ENCODE data around the gene COG5. TPM values are rescaled to one million over a fixed set of nuclear protein-coding genes. Genes with fewer than 3 reads are reported as not detected.

COG5 gene
- total RNA-seq, 1 donor from 2014 or later, result 40.8 TPM

- intact Hi-C loops (cut with micrococcal nuclease), result no loop called here
- Histone ChIP-seq H3K36me3 (peaks cover 23% of the 10 kb centered on the region), H3K9me3 (replicated peaks) (peaks cover 4% of the 10 kb centered on the region), H3K27ac (replicated peaks) (no peak overlapping the region), H3K27me3 (ENCODE audit: low read depth) (no peaks in the 10 kb centered on the region), H3K4me1 (peaks cover 11% of the 10 kb centered on the region), H3K4me3 (no peak overlapping the region)
- DNase-seq, result no peak
- no peak for TF ChIP-seq CTCF (IDR thresholded peaks at IDR 0.05; ENCODE audit: borderline replicate concordance)
Observed at GRCh38 chr7:107322015-107322414, 241.7 kb downstream of the COG5 start.

- Histone ChIP-seq H3K27ac (replicated peaks) (no peak overlapping the region), H3K4me1 (peaks cover 11% of the 10 kb centered on the region), H3K4me3 (no peak overlapping the region), H3K36me3 (peaks cover 19% of the 10 kb centered on the region), H3K27me3 (ENCODE audit: low read depth) (no peaks in the 10 kb centered on the region), H3K9me3 (replicated peaks) (peaks cover under 1% of the 10 kb centered on the region)
- intact Hi-C loops (cut with micrococcal nuclease), result no loop called here
- no peak for TF ChIP-seq CTCF (IDR thresholded peaks at IDR 0.05; ENCODE audit: borderline replicate concordance)
- no peak for DNase-seq
Observed at GRCh38 chr7:107321611-107322010, 242.1 kb downstream of the COG5 start.

- H3K4me1 ChIP-seq, result peaks cover 22% of the 10 kb centered on the region
- H3K27me3 ChIP-seq (ENCODE audit: low read depth), result no peaks in the 10 kb centered on the region
- no peak for DNase-seq
- TF ChIP-seq CTCF (IDR thresholded peaks at IDR 0.05; ENCODE audit: borderline replicate concordance), result no peak
- peaks cover 19% of the 10 kb centered on the region for H3K36me3 ChIP-seq
- H3K4me3 ChIP-seq, result no peak overlapping the region
- intact Hi-C loops (cut with micrococcal nuclease), result no loop called here
- H3K27ac ChIP-seq (replicated peaks), result no peak overlapping the region
- H3K9me3 ChIP-seq (replicated peaks), result no peaks in the 10 kb centered on the region
Observed at GRCh38 chr7:107319724-107320228, 243.9 kb downstream of the COG5 start.

- Histone ChIP-seq H3K4me3 (no peak overlapping the region), H3K27ac (replicated peaks) (no peak overlapping the region), H3K27me3 (ENCODE audit: low read depth) (no peaks in the 10 kb centered on the region), H3K4me1 (peaks cover 22% of the 10 kb centered on the region), H3K9me3 (replicated peaks) (no peaks in the 10 kb centered on the region), H3K36me3 (peaks cover 16% of the 10 kb centered on the region)
- intact Hi-C loops (cut with micrococcal nuclease), result no loop called here
- TF ChIP-seq CTCF (IDR thresholded peaks at IDR 0.05; ENCODE audit: borderline replicate concordance), result no peak
- no peak for DNase-seq
Observed at GRCh38 chr7:107318523-107319160, 245.1 kb downstream of the COG5 start.

- no peak for DNase-seq
- no peak overlapping the region for H3K4me3 ChIP-seq
- H3K36me3 ChIP-seq, result no peaks in the 10 kb centered on the region
- no peak overlapping the region for H3K27ac ChIP-seq (replicated peaks)
- no peaks in the 10 kb centered on the region for H3K27me3 ChIP-seq (ENCODE audit: low read depth)
- H3K4me1 ChIP-seq, result peaks cover 22% of the 10 kb centered on the region
- no peaks in the 10 kb centered on the region for H3K9me3 ChIP-seq (replicated peaks)
- intact Hi-C loops (cut with micrococcal nuclease), result no loop called here
- no peak for TF ChIP-seq CTCF (IDR thresholded peaks at IDR 0.05; ENCODE audit: borderline replicate concordance)
Observed at GRCh38 chr7:107315716-107316220, 248.0 kb downstream of the COG5 start.
